ENCODE measurements around the gene C19orf25.
"Not testable (repeated sequence)": the region's sequence is repeated elsewhere in the genome, so short reads cannot be mapped to it uniquely, and the experiment has no call there.

The C19orf25 gene

GRCh38 chr19:1481893-1482360 lies 2.9 kb upstream of the C19orf25 start:
- TF ChIP-seq, protein P1, sequence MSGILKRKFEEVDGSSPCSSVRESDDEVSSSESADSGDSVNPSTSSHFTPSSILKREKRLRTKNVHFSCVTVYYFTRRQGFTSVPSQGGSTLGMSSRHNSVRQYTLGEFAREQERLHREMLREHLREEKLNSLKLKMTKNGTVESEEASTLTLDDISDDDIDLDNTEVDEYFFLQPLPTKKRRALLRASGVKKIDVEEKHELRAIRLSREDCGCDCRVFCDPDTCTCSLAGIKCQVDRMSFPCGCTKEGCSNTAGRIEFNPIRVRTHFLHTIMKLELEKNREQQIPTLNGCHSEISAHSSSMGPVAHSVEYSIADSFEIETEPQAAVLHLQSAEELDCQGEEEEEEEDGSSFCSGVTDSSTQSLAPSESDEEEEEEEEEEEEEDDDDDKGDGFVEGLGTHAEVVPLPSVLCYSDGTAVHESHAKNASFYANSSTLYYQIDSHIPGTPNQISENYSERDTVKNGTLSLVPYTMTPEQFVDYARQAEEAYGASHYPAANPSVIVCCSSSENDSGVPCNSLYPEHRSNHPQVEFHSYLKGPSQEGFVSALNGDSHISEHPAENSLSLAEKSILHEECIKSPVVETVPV (CRISPR knock-in tag; IDR thresholded peaks at IDR 0.05) = no peak
- no peak for TF ChIP-seq ARNTL (CRISPR knock-in tag; IDR thresholded peaks at IDR 0.05; ENCODE audit: borderline replicate concordance, low read depth)
- TF ChIP-seq ISL1 (CRISPR knock-in tag; IDR thresholded peaks at IDR 0.05) = no peak
- TF ChIP-seq ZNF565 (CRISPR knock-in tag; conservative IDR thresholded peaks at IDR 0.05; ENCODE audit: low read depth) = no peak
- TF ChIP-seq RARB (CRISPR knock-in tag; IDR thresholded peaks at IDR 0.05) = no peak
- no peak for TF ChIP-seq ZNF8 (CRISPR knock-in tag; IDR thresholded peaks at IDR 0.05)
- no peak for TF ChIP-seq ZFP3 (CRISPR knock-in tag; IDR thresholded peaks at IDR 0.05)
- TF ChIP-seq TSHZ2 (CRISPR knock-in tag; IDR thresholded peaks at IDR 0.05) = no peak
- no peak for TF ChIP-seq TOX (CRISPR knock-in tag; IDR thresholded peaks at IDR 0.05; ENCODE audit: borderline replicate concordance)
- no peak for ATAC-seq

- TF ChIP-seq, protein P1 (CRISPR knock-in tag; IDR thresholded peaks at IDR 0.05) = no peak
- TF ChIP-seq ZNF8 (CRISPR knock-in tag; IDR thresholded peaks at IDR 0.05) (no peak), ISL1 (CRISPR knock-in tag; IDR thresholded peaks at IDR 0.05) (no peak), ZFP3 (CRISPR knock-in tag; IDR thresholded peaks at IDR 0.05) (no peak), BACH2 (CRISPR knock-in tag; IDR thresholded peaks at IDR 0.05; ENCODE audit: borderline replicate concordance) (no peak), ZFP30 (CRISPR knock-in tag; IDR thresholded peaks at IDR 0.05) (no peak), ZC3H10 (CRISPR knock-in tag; IDR thresholded peaks at IDR 0.05) (no peak), ESRRG (CRISPR knock-in tag; IDR thresholded peaks at IDR 0.05) (no peak), TCF4 (CRISPR knock-in tag; IDR thresholded peaks at IDR 0.05; ENCODE audit: borderline replicate concordance) (no peak), RARB (CRISPR knock-in tag; IDR thresholded peaks at IDR 0.05) (no peak), SNAI2 (CRISPR knock-in tag; IDR thresholded peaks at IDR 0.05) (no peak), ARNTL (CRISPR knock-in tag; IDR thresholded peaks at IDR 0.05; ENCODE audit: borderline replicate concordance, low read depth) (no peak), TOX (CRISPR knock-in tag; IDR thresholded peaks at IDR 0.05; ENCODE audit: borderline replicate concordance) (no peak), ZNF70 (CRISPR knock-in tag; IDR thresholded peaks at IDR 0.05) (no peak)
- TF ChIP-seq, protein P2, sequence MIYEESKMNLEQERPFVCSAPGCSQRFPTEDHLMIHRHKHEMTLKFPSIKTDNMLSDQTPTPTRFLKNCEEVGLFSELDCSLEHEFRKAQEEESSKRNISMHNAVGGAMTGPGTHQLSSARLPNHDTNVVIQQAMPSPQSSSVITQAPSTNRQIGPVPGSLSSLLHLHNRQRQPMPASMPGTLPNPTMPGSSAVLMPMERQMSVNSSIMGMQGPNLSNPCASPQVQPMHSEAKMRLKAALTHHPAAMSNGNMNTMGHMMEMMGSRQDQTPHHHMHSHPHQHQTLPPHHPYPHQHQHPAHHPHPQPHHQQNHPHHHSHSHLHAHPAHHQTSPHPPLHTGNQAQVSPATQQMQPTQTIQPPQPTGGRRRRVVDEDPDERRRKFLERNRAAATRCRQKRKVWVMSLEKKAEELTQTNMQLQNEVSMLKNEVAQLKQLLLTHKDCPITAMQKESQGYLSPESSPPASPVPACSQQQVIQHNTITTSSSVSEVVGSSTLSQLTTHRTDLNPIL (CRISPR knock-in tag; IDR thresholded peaks at IDR 0.05; ENCODE audit: low read depth) = no peak
- ATAC-seq = no peak
Measured at GRCh38 chr19:1481224-1481892, 2.3 kb upstream of the C19orf25 start.

DNA sequence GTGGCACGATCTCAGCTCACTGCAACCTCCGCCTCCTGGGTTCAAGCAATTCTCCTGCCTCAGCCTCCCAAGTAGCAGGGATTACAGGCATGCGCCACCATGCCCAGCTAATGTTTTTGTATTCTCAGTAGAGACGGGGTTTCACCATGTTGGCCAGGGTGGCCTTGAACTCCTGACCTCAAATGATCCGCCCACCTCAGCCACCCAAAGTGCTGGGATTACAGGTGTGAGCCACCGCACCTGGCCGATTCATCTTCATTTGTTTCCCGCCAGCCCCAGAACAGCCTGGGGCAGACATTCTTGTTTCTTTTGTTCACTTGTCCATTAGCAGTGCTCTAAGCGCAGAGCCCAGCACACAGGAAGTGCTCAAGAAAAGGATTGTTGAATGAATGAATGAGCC lies 2.0 kb downstream of the C19orf25 start:
- not testable (repeated sequence) for ATAC-seq

DNA sequence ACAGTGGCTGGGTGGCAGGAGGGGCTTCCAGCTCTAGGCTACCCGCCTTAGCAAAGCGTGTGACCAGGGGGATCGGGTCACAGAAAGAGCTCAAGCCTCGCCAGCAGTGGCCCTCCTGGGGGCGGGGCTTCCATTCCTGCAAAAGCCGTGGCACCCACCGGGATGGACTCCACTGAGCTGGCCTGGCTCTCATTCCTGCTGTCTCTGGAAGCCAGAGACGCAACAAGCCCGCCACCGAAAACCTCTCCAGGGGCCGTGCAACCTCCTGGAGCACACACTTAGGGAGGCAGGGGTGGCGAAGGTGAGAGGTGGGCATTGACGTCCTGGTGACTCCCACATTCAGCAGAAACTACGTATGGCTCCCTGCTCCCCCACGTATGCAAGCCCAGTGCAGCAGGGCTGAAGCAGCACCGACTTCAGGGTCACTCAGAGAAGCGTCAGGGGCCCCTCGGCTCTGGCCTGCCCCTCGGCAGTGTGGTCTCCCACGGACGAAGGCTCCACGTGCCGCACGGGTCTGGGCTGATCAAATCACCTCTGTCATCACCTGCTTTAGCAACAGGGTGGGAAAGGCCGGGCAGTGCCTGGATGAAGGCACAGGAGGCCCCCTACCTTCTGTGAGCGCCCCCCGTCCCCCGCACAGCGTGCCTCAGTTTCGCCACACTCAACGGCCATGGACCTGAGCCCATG lies 3.1 kb downstream of the C19orf25 start:
- TF ChIP-seq OSR1 (CRISPR knock-in tag; IDR thresholded peaks at IDR 0.05) = no peak
- no peak for TF ChIP-seq TCF4 (CRISPR knock-in tag; IDR thresholded peaks at IDR 0.05; ENCODE audit: borderline replicate concordance)

More for the DNA sequence above, 3.1 kb downstream of the C19orf25 start:
- no peak for ATAC-seq

Data from SK-N-SH treated with all-trans-retinoic acid at 6 μM for 48 hours (cell line).